Thyroid gland (tissue), 4 donors: Measurements from ENCODE around the gene EHMT1.

Experiments used
- CTCF ChIP-seq, 6 experiments: fragments of 200-600 bp in 3 of 6; fragments of 450-650 bp in 3 of 6; sonication (generic) in 3 of 6; IDR thresholded peaks; one replicate each; pipeline ENCODE4 v1.5.1; 2016 to 2019; ENCODE audit warnings: antibody characterized with exemption in 6 of 6, mild to moderate bottlenecking in 2 of 6, inconsistent platforms in 1 of 6, moderate library complexity in 1 of 6
- POLR2A ChIP-seq, 2 donors: fragments of 450-650 bp; IDR thresholded peaks; one replicate each; pipeline ENCODE4 v1.6.1; 2017; ENCODE audit warnings: antibody characterized with exemption in 2 of 2, mild to moderate bottlenecking in 2 of 2, moderate library complexity in 1 of 2

- TF ChIP-seq CTCF (IDR thresholded peaks at IDR 0.05) (no peak), POLR2A (IDR thresholded peaks at IDR 0.05) (no peak)
Measured at GRCh38 chr9:137607141-137607857, 11.5 kb upstream of the EHMT1 start.
